A673 (cell line): Measurements from ENCODE around the gene MPDZ. TPM values are rescaled to one million over a fixed set of nuclear protein-coding genes. Genes with fewer than 3 reads are reported as not detected.

Experiments
- BruUV-seq: library from RNA; stranded (reverse); fragments of 400-500 nt; replicated peaks from 2 replicates; lab custom pipeline; 2021; lab: Mats Ljungman, UMichigan
- CTCF ChIA-PET: fragments of 300-600 bp; sonication (Branson Sonifier 250); formaldehyde crosslinking; loops from one replicate; lab custom pipeline; 2022; ENCODE audit warnings: antibody characterized with exemption; lab: Charles Lee
- POLR2A ChIA-PET: fragments of 300-600 bp; sonication (Branson Sonifier 250); formaldehyde crosslinking; loops from one replicate; lab custom pipeline; 2022; ENCODE audit warnings: antibody characterized with exemption; ENCODE audit not compliant: low non-redundant PET; lab: Charles Lee
- DNase-seq: peaks from one replicate; pipeline ENCODE4 v3.0.0-alpha.2; 2015; ENCODE audit warnings: low spot score
- H3K27ac ChIP-seq: fragments of 200-600 bp; sonication (generic); 2 replicates; pipeline ENCODE4 v1.5.1; 2016; ENCODE audit warnings: mixed run types, low read depth, mild to moderate bottlenecking, mixed read lengths, antibody characterized with exemption, low read length; ENCODE audit not compliant: poor library complexity, severe bottlenecking
- H3K27me3 ChIP-seq: fragments of 200-600 bp; sonication (generic); replicated peaks from 2 replicates; pipeline ENCODE4 v1.6.1; 2017; ENCODE audit warnings: mixed run types, low read depth, mild to moderate bottlenecking, mixed read lengths, antibody characterized with exemption, low read length; ENCODE audit not compliant: insufficient read depth, poor library complexity
- H3K36me3 ChIP-seq: fragments of 200-600 bp; sonication (generic); 2 replicates; pipeline ENCODE4 v1.6.1; 2016; ENCODE audit warnings: mixed run types, mild to moderate bottlenecking, mixed read lengths, antibody characterized with exemption, low read length; ENCODE audit not compliant: insufficient read depth, poor library complexity, severe bottlenecking
- H3K4me1 ChIP-seq: fragments of 200-600 bp; sonication (generic); 2 replicates; pipeline ENCODE4 v1.6.1; 2017; ENCODE audit warnings: mixed run types, mild to moderate bottlenecking, mixed read lengths, antibody characterized with exemption, low read length; ENCODE audit not compliant: insufficient read depth, poor library complexity, severe bottlenecking
- H3K4me3 ChIP-seq: fragments of 200-600 bp; sonication (generic); 2 replicates; pipeline ENCODE4 v1.5.1; 2016; ENCODE audit warnings: low read depth, mixed run types, mild to moderate bottlenecking, mixed read lengths, low read length; ENCODE audit not compliant: poor library complexity, severe bottlenecking
- H3K9me3 ChIP-seq: fragments of 200-600 bp; sonication (generic); 2 replicates; pipeline ENCODE4 v1.6.1; 2016; ENCODE audit warnings: mixed run types, low read depth, mild to moderate bottlenecking, mixed read lengths, antibody characterized with exemption, low read length; ENCODE audit not compliant: poor library complexity, severe bottlenecking
- EZH2 ChIP-seq: fragments of 200-600 bp; sonication (generic); IDR thresholded peaks from 2 replicates; pipeline ENCODE4 v1.6.1; 2017; ENCODE audit warnings: borderline replicate concordance, low read depth, mild to moderate bottlenecking, mixed read lengths, antibody characterized with exemption, low read length; ENCODE audit not compliant: poor library complexity, severe bottlenecking
- intact Hi-C: fragments of 100-400 bp; cut with micrococcal nuclease; formaldehyde crosslinking; loops from one replicate; pipeline ENCODE4 v1.10.0; 2022; ENCODE audit not compliant: unreplicated experiment
- total RNA-seq: library from RNA; stranded (reverse); gene quantifications from 2 replicates; pipeline ENCODE4 v1.2.3, GENCODE V29; 2021
- TF ChIP-seq, protein P1 (sequence below): fragments of 300-800, 200-600 bp; sonication (generic); conservative IDR thresholded peaks from 2 replicates; pipeline ENCODE4 v1.5.1; 2017; ENCODE audit warnings: low read depth, mild to moderate bottlenecking, antibody characterized with exemption, low read length, moderate library complexity, mixed read lengths

The MPDZ gene
- total RNA-seq, 1 experiment from 2014 or later, result 35.1 TPM

DNA sequence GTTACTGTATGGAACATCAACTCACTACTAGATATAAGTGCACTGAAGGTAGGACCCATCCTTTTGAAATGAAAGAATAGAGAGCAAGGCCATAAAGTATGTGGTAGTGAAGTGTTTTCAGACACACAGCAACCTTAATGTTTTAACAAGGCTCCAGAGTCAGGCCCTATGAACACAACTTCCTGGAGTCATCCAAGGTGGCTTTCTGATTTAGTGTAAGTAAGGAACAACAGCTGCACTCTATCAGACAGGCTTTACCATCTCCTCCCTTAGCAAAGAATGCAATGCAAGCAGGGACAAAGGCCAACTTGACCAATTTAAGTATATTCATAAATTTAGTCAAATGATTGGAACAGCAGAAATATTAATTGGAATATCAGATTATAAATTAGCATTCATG lies 90.1 kb downstream of the MPDZ start:
- Histone ChIP-seq H3K27ac (no peak overlapping the region), H3K27me3 (no peaks in the 10 kb centered on the region), H3K9me3 (no peaks in the 10 kb centered on the region), H3K4me3 (no peak overlapping the region), H3K36me3 (peaks cover 10% of the 10 kb centered on the region), H3K4me1 (no peaks in the 10 kb centered on the region)
- ChIA-PET CTCF (no interaction called here), POLR2A (no interaction called here)
- BruUV-seq, result no TSS peak
- TF ChIP-seq, protein P1, sequence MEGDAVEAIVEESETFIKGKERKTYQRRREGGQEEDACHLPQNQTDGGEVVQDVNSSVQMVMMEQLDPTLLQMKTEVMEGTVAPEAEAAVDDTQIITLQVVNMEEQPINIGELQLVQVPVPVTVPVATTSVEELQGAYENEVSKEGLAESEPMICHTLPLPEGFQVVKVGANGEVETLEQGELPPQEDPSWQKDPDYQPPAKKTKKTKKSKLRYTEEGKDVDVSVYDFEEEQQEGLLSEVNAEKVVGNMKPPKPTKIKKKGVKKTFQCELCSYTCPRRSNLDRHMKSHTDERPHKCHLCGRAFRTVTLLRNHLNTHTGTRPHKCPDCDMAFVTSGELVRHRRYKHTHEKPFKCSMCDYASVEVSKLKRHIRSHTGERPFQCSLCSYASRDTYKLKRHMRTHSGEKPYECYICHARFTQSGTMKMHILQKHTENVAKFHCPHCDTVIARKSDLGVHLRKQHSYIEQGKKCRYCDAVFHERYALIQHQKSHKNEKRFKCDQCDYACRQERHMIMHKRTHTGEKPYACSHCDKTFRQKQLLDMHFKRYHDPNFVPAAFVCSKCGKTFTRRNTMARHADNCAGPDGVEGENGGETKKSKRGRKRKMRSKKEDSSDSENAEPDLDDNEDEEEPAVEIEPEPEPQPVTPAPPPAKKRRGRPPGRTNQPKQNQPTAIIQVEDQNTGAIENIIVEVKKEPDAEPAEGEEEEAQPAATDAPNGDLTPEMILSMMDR, result no peak
- TF ChIP-seq EZH2, result no peak
- intact Hi-C loops, result no loop called here
- DNase-seq, result no peak

- DNase-seq, result no peak
- TF ChIP-seq, protein P1, result no peak
- TF ChIP-seq EZH2, result no peak
- Histone ChIP-seq H3K4me1 (no peaks in the 10 kb centered on the region), H3K27ac (no peak overlapping the region), H3K27me3 (no peaks in the 10 kb centered on the region), H3K36me3 (peaks cover 10% of the 10 kb centered on the region), H3K4me3 (no peak overlapping the region), H3K9me3 (no peaks in the 10 kb centered on the region)
- no TSS peak for BruUV-seq
- intact Hi-C loops, result no loop called here
- CTCF ChIA-PET, result no interaction called here
- POLR2A ChIA-PET, result no interaction called here
Observed at GRCh38 chr9:13186774-13187173, 92.7 kb downstream of the MPDZ start.

GRCh38 chr9:13186091-13186490 lies 93.4 kb downstream of the MPDZ start:
- no peak for TF ChIP-seq EZH2
- TF ChIP-seq, protein P1, result no peak
- Histone ChIP-seq H3K4me3 (no peak overlapping the region), H3K27ac (no peak overlapping the region), H3K36me3 (peaks cover 10% of the 10 kb centered on the region), H3K4me1 (peaks cover 5% of the 10 kb centered on the region), H3K27me3 (no peaks in the 10 kb centered on the region), H3K9me3 (no peaks in the 10 kb centered on the region)
- no peak for DNase-seq
- intact Hi-C loops, result no loop called here
- ChIA-PET POLR2A (no interaction called here), CTCF (no interaction called here)
- BruUV-seq, result no TSS peak
